GM10847 (cell line): ENCODE results near the gene CDH23.

Experiments
- POLR2A ChIP-seq: IDR thresholded peaks from 2 replicates; pipeline ENCODE4 v1.6.1; 2011; ENCODE audit not compliant: insufficient read length; ENCODE audit errors: extremely low read depth

CDH23 gene

GRCh38 chr10:71661779-71662336, 265.1 kb downstream of the CDH23 start:
- TF ChIP-seq POLR2A, result no peak

- TF ChIP-seq POLR2A, result no peak
These were observed 266.6 kb downstream of the CDH23 start for GRCh38 chr10:71663311-71663710.

- no peak for TF ChIP-seq POLR2A
These were observed 267.9 kb downstream of the CDH23 start for GRCh38 chr10:71664585-71664984.

GRCh38 chr10:71665456-71665855, 268.7 kb downstream of the CDH23 start:
- TF ChIP-seq POLR2A, result no peak

GRCh38 chr10:71666639-71667386, 270.1 kb downstream of the CDH23 start:
- no peak for TF ChIP-seq POLR2A

GRCh38 chr10:71667387-71667752, 270.6 kb downstream of the CDH23 start:
- TF ChIP-seq POLR2A, result no peak

GRCh38 chr10:71671994-71672946, 275.6 kb downstream of the CDH23 start:
- no peak for TF ChIP-seq POLR2A

GRCh38 chr10:71675295-71675970, 278.7 kb downstream of the CDH23 start:
- TF ChIP-seq POLR2A, result no peak

- no peak for TF ChIP-seq POLR2A
These were observed 280.5 kb downstream of the CDH23 start for GRCh38 chr10:71677261-71677660.

GRCh38 chr10:71678057-71678805, 281.5 kb downstream of the CDH23 start:
- no peak for TF ChIP-seq POLR2A

- no peak for TF ChIP-seq POLR2A
These were observed 282.7 kb downstream of the CDH23 start for GRCh38 chr10:71679425-71679824.

GRCh38 chr10:71681977-71682376, 285.3 kb downstream of the CDH23 start:
- TF ChIP-seq POLR2A, result no peak

- no peak for TF ChIP-seq POLR2A
These were observed 286.6 kb downstream of the CDH23 start for GRCh38 chr10:71683301-71683700.

- TF ChIP-seq POLR2A, result no peak
These were observed 287.8 kb downstream of the CDH23 start for GRCh38 chr10:71684356-71685173.
